ENCODE data around the gene C1orf105.

C1orf105 gene

GRCh38 chr1:172388490-172388889 is 32.0 kb upstream of the C1orf105 start:
- TF ChIP-seq CTCF (IDR thresholded peaks at IDR 0.05; ENCODE audit: insufficient read depth, missing control alignments), result no peak
- no peak for DNase-seq (ENCODE audit: insufficient read length, low spot score)
- FAIRE-seq, result no peak

GRCh38 chr1:172390301-172390682 is 30.2 kb upstream of the C1orf105 start:
- FAIRE-seq (no peak), DNase-seq (ENCODE audit: insufficient read length, low spot score) (no peak)
- no peak for TF ChIP-seq CTCF (IDR thresholded peaks at IDR 0.05; ENCODE audit: insufficient read depth, missing control alignments)

GRCh38 chr1:172390683-172391551 is 29.6 kb upstream of the C1orf105 start:
- FAIRE-seq (no peak), DNase-seq (ENCODE audit: insufficient read length, low spot score) (no peak)
- no peak for TF ChIP-seq CTCF (IDR thresholded peaks at IDR 0.05; ENCODE audit: insufficient read depth, missing control alignments)

GRCh38 chr1:172391976-172392375 is 28.5 kb upstream of the C1orf105 start:
- no peak for TF ChIP-seq CTCF (IDR thresholded peaks at IDR 0.05; ENCODE audit: insufficient read depth, missing control alignments)
- DNase-seq (ENCODE audit: insufficient read length, low spot score), result no peak
- no peak for FAIRE-seq

- TF ChIP-seq CTCF (IDR thresholded peaks at IDR 0.05; ENCODE audit: insufficient read depth, missing control alignments), result no peak
- FAIRE-seq (no peak), DNase-seq (ENCODE audit: insufficient read length, low spot score) (no peak)
Measured at GRCh38 chr1:172393354-172393753, 27.1 kb upstream of the C1orf105 start.

GRCh38 chr1:172394141-172394751 is 26.2 kb upstream of the C1orf105 start:
- no peak for DNase-seq (ENCODE audit: insufficient read length, low spot score)
- FAIRE-seq, result peak; percentile 6
- no peak for TF ChIP-seq CTCF (IDR thresholded peaks at IDR 0.05; ENCODE audit: insufficient read depth, missing control alignments)

GRCh38 chr1:172394811-172395210 is 25.7 kb upstream of the C1orf105 start:
- no peak for DNase-seq (ENCODE audit: insufficient read length, low spot score)
- peak; percentile 80 for FAIRE-seq
- no peak for TF ChIP-seq CTCF (IDR thresholded peaks at IDR 0.05; ENCODE audit: insufficient read depth, missing control alignments)

Data from D721Med (cell line).